Caco-2 (cell line): ENCODE measurements around the gene ZBTB43. TPM values are rescaled to one million over a fixed set of nuclear protein-coding genes. Genes with fewer than 3 reads are reported as not detected.

ENCODE experiments used
- BruUV-seq: library from RNA; stranded (reverse); fragments of 400-500 nt; replicated peaks from 2 replicates; lab custom pipeline; 2021; lab: Mats Ljungman, UMichigan
- CTCF ChIA-PET: fragments of 300-600 bp; sonication (Branson Sonifier 250); formaldehyde crosslinking; loops from one replicate; lab custom pipeline; 2022; ENCODE audit warnings: antibody characterized with exemption; lab: Charles Lee
- POLR2A ChIA-PET: fragments of 300-600 bp; sonication (Branson Sonifier 250); formaldehyde crosslinking; loops from one replicate; lab custom pipeline; 2022; ENCODE audit warnings: antibody characterized with exemption; lab: Charles Lee
- DNase-seq, 2 experiments: peaks; one replicate each; pipeline versions ENCODE4 v3.0.0 to v3.0.0-alpha.2; 2020 to 2022
- H3K27me3 ChIP-seq: replicated peaks from 2 replicates; pipeline ENCODE4 v1.6.0; 2011; ENCODE audit warnings: low read length; ENCODE audit not compliant: control insufficient read depth, insufficient read depth
- H3K36me3 ChIP-seq: 2 replicates; pipeline ENCODE4 v1.5.1; 2011; ENCODE audit warnings: low read length; ENCODE audit not compliant: control insufficient read depth, insufficient read depth
- H3K4me1 ChIP-seq: fragments of 250-450 bp; sonication (Bioruptor Pico); 2 replicates; pipeline ENCODE4 v1.5.1; 2020; ENCODE audit warnings: mild to moderate bottlenecking
- H3K4me3 ChIP-seq: 2 replicates; pipeline ENCODE4 v1.5.1; 2011; ENCODE audit warnings: low read depth, mild to moderate bottlenecking, control low read depth, low read length
- H3K9me3 ChIP-seq: fragments of 250-450 bp; sonication (Bioruptor Pico); 2 replicates; pipeline ENCODE4 v1.5.1; 2020; ENCODE audit warnings: mild to moderate bottlenecking, moderate library complexity
- H3K27ac Mint-ChIP-seq: one replicate; pipeline ENCODE4 v1.8.0; 2022; ENCODE audit warnings: mixed read lengths; ENCODE audit not compliant: unreplicated experiment
- H3K27me3 Mint-ChIP-seq: one replicate; pipeline ENCODE4 v1.8.0; 2022; ENCODE audit warnings: mixed read lengths; ENCODE audit not compliant: insufficient read depth, unreplicated experiment
- H3K36me3 Mint-ChIP-seq: one replicate; pipeline ENCODE4 v1.8.0; 2022; ENCODE audit warnings: mild to moderate bottlenecking, mixed read lengths; ENCODE audit not compliant: insufficient read depth, unreplicated experiment
- H3K4me1 Mint-ChIP-seq: one replicate; pipeline ENCODE4 v1.8.0; 2022; ENCODE audit warnings: low read depth, mixed read lengths; ENCODE audit not compliant: unreplicated experiment
- H3K4me3 Mint-ChIP-seq: one replicate; pipeline ENCODE4 v1.8.0; 2022; ENCODE audit warnings: mild to moderate bottlenecking, moderate library complexity, mixed read lengths; ENCODE audit not compliant: unreplicated experiment
- H3K9me3 Mint-ChIP-seq: one replicate; pipeline ENCODE4 v1.8.0; 2022; ENCODE audit warnings: mixed read lengths; ENCODE audit not compliant: unreplicated experiment
- CTCF ChIP-seq, 2 experiments: fragments of 200-600 bp in 1 of 2; IDR thresholded peaks; 1 replicate in 1 of 2; 2 replicates in 1 of 2; pipeline versions ENCODE4 v1.5.1 to v1.8.0; 2011 to 2022; ENCODE audit warnings: antibody characterized with exemption in 1 of 2, control low read depth in 1 of 2, inconsistent platforms in 1 of 2, low read depth in 1 of 2, low read length in 1 of 2, mild to moderate bottlenecking in 1 of 2, moderate library complexity in 1 of 2; ENCODE audit not compliant: insufficient read depth in 1 of 2, severe bottlenecking in 1 of 2, unreplicated experiment in 1 of 2
- intact Hi-C: fragments of 100-400 bp; cut with micrococcal nuclease; formaldehyde crosslinking; loops from one replicate; pipeline ENCODE4 v1.10.0; 2022; ENCODE audit not compliant: unreplicated experiment
- total RNA-seq: library from RNA; stranded (reverse); gene quantifications from 2 replicates; pipeline ENCODE4 v1.2.3, GENCODE V29; 2022

Gene ZBTB43
- total RNA-seq, 1 experiment from 2014 or later: 18.5 TPM

DNA sequence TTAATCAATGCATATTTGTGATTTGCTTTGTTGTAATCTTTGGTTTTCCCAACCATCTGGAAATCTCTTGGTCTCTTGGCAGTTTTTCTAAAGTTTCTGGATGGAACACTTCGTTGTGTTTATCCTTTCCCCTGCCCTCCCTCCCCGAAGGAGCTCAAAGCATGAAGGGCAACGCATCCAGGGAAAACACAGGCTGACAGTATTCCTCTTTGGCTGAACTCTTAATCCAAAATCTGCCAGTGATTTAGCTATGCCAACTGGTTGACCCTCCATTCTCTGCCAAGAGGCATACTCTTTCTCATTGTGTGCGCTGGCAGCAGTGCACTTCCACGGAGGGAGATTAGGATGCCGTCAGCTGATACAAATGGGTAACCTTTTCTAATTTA is 76.1 kb downstream of the ZBTB43 start:
- ChIA-PET CTCF (no interaction called here), POLR2A (no interaction called here)
- Mint-ChIP-seq H3K9me3 (no peaks in the 10 kb centered on the region), H3K27me3 (no peaks in the 10 kb centered on the region), H3K4me1 (peaks cover 15% of the 10 kb centered on the region), H3K27ac (no peak overlapping the region), H3K36me3 (peaks cover 38% of the 10 kb centered on the region), H3K4me3 (no peak overlapping the region)
- no peaks in the 10 kb centered on the region; the same call in 1 of the 2 replicates for H3K36me3 ChIP-seq
- H3K4me3 ChIP-seq: no peak overlapping the region
- TF ChIP-seq CTCF (IDR thresholded peaks at IDR 0.05; ENCODE audit: insufficient read depth in 1 of 2, low read depth in 1 of 2, low read length in 1 of 2, severe bottlenecking in 1 of 2, unreplicated experiment in 1 of 2): no peak
- H3K9me3 ChIP-seq: no peaks in the 10 kb centered on the region
- intact Hi-C loops: no loop called here
- BruUV-seq: no TSS peak
- H3K4me1 ChIP-seq: peaks cover 17% of the 10 kb centered on the region
- no peak for DNase-seq
- H3K27me3 ChIP-seq: no peaks in the 10 kb centered on the region

GRCh38 chr9:126882746-126883145 is 77.9 kb downstream of the ZBTB43 start:
- DNase-seq: no peak
- H3K36me3 ChIP-seq: no peaks in the 10 kb centered on the region; the same call in 1 of the 2 replicates
- Mint-ChIP-seq H3K27me3 (no peaks in the 10 kb centered on the region), H3K4me1 (peaks cover 14% of the 10 kb centered on the region), H3K9me3 (no peaks in the 10 kb centered on the region), H3K36me3 (peaks cover 42% of the 10 kb centered on the region), H3K27ac (no peak overlapping the region), H3K4me3 (no peak overlapping the region)
- H3K27me3 ChIP-seq: no peaks in the 10 kb centered on the region
- no peaks in the 10 kb centered on the region for H3K9me3 ChIP-seq
- BruUV-seq: no TSS peak
- H3K4me1 ChIP-seq: peaks cover 21% of the 10 kb centered on the region
- ChIA-PET POLR2A (interaction anchor here (0.7 kb wide), 1 partner anchor 33 kb away, joined by 4 read pairs; no protein-coding TSS in a partner anchor), CTCF (no interaction called here)
- intact Hi-C loops: no loop called here
- H3K4me3 ChIP-seq: no peak overlapping the region
- no peak for TF ChIP-seq CTCF (IDR thresholded peaks at IDR 0.05; ENCODE audit: insufficient read depth in 1 of 2, low read depth in 1 of 2, low read length in 1 of 2, severe bottlenecking in 1 of 2, unreplicated experiment in 1 of 2)

- no peaks in the 10 kb centered on the region for H3K27me3 ChIP-seq
- ChIA-PET CTCF (interaction anchor here (0.7 kb wide), 1 partner anchor 33 kb away, joined by 3 read pairs; no protein-coding TSS in a partner anchor), POLR2A (interaction anchor here (0.6 to 0.7 kb wide), 2 partner anchors 31 to 32 kb away, joined by 4 to 14 read pairs; no protein-coding TSS in a partner anchor)
- H3K9me3 ChIP-seq: no peaks in the 10 kb centered on the region
- H3K4me3 ChIP-seq: no peak overlapping the region
- peaks cover 21% of the 10 kb centered on the region for H3K4me1 ChIP-seq
- no peak overlapping the region for H3K27ac Mint-ChIP-seq
- intact Hi-C loops: loop anchor here (2.0 kb wide), 2 partner anchors 31 to 57 kb away; partner anchors contain the start of gene RALGPS1
- TF ChIP-seq CTCF (IDR thresholded peaks at IDR 0.05; ENCODE audit: insufficient read depth in 1 of 2, low read depth in 1 of 2, low read length in 1 of 2, severe bottlenecking in 1 of 2, unreplicated experiment in 1 of 2): no peak
- H3K36me3 Mint-ChIP-seq: peaks cover 41% of the 10 kb centered on the region
- no peak for DNase-seq
- BruUV-seq: no TSS peak
- no peak overlapping the region for H3K4me3 Mint-ChIP-seq
- no peaks in the 10 kb centered on the region; the same call in 1 of the 2 replicates for H3K36me3 ChIP-seq
- peaks cover 14% of the 10 kb centered on the region for H3K4me1 Mint-ChIP-seq
- H3K9me3 Mint-ChIP-seq: no peaks in the 10 kb centered on the region
- no peaks in the 10 kb centered on the region for H3K27me3 Mint-ChIP-seq
These were observed 78.8 kb downstream of the ZBTB43 start for GRCh38 chr9:126883636-126884035.
